Activated CD8-positive, alpha-beta memory T cell treated with anti-CD3 and anti-CD28 coated beads for 24 hours (primary cell): ENCODE data around the gene CEMIP.

Experiments
- DNase-seq: peaks from one replicate; pipeline ENCODE4 v3.0.0-alpha.2; 2020

CEMIP gene

DNA sequence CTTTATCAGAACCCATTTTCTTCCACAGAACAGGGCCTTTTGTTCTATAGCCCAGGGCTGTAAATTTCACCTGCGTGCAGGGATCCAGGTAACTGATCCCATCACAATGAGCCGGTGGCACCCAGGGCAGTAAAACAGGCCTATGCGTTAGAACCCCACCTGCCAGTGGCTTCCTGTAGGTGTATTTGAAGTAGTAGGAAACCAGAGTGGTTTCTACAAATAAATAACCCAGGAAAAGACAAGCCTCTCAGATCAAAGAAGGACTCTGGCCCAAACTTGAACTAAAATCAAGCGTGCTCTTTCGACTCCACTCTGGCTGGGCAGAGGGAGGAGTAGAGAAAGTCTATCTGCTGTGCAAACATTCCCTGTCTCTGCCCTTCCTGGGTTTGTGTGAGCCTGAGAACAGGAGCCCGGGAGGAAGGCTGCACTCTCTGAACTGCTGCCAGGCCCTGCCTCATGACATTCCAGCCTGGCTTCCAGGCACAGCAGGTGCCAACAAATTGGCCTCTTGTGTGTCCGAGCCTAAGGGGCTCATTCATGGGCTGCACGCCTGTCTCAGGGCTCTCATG is 77.7 kb downstream of the CEMIP start:
- no peak for DNase-seq

DNA sequence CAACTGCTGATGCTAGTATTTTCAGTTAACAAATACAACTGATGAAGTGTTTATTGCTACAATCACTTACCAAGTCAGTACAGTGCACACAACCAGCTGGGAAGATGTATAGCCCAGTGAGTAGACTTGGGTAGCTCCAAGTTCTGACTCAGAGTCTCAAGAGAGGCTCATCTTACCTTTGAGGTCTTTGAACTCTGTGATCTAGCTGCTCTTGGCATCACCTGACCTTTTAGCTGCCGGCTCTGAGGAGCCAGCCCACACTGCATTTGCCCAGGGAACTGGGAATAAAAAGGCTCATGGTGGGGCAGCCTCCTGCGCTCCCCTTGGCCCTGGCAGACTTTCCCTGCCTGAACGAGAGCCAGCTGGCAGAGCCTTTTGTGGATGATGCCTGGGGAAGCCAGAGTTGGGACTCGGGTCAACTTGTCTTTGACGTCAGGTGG is 82.6 kb downstream of the CEMIP start:
- no peak for DNase-seq

DNA sequence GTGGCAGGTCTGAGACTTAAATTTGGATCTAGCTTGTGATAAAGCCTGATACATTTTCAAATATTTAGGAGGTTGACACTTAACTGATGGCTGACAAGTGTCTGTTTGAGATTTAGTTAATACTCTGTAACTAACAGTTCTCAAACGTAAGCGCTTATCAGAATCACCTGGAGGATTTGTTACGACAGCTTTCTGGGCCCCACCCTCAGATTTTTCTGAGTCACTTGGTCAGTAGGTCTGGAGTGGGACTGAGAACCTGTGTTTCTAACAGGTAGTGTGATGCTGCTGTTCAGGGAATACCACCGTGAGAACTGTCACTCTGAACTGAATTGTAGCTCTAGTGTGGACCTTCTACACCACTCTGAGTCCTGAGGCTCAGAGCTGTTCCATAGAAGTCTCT is 85.5 kb downstream of the CEMIP start:
- DNase-seq = no peak

DNA sequence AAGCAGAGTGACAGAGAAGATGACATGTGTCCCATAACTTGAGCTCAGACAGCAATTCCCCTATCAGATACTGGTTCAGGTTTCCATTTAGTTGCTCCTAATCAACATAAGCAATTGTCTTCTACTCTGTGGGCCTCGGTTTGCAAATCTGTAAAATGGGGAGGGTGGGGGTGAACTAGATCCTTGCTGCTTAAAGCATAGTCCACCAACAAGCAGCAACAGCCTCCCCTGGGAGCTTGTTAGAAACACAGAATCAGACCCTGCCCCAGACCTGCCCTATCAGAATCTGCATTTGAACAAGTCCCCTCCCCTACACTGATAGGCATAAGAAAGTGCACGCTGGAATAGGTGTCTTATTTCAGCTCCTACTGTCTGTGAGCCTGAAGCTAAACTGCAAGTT is 87.8 kb downstream of the CEMIP start:
- DNase-seq = no peak

DNA sequence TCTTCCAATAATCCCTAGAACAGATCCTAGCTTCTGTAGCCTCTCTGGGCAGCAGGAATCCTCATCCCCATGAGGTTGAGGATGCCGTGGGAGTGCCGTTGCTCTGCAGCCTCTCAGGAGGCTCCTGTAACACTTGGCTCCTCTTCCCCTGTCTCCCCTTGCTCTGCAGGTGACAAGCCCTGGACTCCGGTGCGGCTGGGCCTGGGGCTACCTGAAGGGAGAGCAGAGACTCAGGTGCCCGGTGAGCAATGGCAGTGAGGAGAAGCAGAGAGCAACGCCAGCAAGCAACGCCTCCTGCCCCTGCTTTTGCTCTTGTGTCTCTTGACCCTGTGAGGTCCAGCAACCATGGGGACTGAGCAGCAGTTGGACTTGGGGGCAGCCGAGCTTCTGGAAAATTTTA is 91.2 kb downstream of the CEMIP start:
- DNase-seq = no peak

DNA sequence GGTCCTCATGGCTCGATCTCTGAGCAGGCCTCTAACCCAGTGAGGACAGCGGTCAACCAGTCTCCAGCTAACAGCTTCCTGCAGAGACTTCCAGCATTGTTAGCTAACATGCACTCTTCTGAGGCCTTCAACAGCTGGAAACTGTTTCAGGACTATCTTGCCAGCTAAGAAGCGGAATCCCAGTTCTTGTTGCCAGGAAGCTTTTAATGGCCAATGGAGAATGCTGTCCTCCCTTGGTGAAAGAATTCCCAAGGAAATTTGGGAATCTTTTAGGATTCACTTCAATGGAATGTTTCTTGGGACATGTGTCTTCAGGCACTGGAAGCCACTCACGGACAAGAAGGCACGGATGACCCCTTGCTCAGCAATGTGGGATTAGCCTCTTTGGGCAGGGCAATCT is 91.7 kb downstream of the CEMIP start:
- no peak for DNase-seq

DNA sequence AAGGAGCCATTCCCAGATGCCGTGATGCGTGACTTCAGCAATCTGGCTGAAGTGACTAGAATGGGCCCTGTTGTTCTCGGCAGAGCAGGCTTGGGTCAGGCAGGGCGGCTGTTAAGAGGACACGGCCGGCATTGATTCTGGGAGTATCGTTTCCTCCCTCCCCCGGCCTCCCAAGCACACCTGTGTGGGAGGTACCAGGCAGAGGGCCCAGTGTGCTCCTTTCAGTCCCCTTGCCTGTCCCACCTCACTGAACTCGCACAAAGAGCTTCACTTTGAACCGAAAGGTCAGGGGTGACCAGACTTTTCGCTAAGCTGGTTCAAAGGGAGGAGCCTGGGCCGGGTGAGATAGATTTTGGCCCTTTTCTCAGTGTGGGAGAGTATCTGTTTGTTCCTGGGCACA is 92.7 kb downstream of the CEMIP start:
- DNase-seq = no peak

DNA sequence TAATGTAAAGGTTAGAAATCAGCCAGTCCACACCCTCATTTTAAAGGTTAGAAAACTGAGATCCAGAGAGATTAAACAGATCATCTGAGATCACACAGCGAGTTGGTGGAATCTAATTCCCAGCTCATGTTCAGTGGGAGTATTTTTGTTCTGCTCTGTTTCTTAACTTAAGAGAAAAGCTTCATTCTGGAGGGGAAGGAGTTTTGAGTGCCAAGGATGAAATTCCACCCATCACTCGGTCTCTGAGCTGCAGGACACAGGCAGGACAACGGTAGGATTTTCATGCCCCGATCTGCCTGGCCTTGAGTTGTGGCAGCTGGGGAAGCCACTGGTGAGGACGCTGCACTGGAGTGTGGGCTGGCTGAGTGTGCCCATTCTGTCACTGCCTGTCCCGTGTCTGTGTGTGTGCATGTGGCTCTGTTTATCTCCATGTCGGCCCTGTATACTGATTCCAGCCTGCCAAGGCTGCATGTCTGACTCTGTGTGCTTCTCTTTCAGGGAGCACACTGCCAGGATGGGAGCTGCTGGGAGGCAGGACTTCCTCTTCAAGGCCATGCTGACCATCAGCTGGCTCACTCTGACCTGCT is 94.3 kb downstream of the CEMIP start:
- DNase-seq = no peak

DNA sequence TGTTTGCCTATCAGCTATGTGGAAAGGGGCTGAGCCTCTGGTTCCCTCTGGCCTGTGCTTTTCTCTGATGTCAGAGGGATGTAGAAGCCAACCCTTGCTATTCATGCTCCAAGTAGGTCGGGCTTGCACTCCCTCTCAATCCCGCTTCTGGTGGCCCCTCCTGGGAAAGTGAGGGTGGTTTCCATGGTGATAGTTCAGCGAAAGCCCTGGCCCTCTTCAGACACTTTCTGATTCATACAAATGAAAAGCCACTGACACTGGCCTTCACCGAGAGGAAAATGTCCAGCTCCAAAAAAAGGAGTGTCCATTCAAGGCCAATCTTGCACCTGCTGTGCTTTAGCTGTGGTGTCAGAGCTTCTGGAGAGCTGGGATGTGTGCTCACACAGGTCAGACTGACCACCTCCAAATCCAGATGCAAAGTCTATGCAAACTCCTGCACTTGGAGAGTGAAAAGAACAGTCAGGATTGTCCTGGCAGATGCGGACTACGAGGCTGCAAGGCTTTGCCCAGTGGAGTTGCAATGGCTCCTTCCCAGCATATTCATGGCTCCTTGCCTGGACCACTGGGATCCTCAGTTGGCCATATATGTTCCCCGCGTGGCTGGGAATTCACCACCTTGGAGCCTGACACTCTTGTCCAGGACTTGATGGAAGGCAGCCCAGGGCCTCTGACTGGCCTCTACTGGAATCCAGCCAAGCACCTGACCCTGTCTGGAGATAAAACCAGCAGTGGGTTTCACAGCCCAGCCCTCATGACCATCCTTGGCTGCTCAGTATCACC is 96.6 kb downstream of the CEMIP start:
- DNase-seq = no peak

DNA sequence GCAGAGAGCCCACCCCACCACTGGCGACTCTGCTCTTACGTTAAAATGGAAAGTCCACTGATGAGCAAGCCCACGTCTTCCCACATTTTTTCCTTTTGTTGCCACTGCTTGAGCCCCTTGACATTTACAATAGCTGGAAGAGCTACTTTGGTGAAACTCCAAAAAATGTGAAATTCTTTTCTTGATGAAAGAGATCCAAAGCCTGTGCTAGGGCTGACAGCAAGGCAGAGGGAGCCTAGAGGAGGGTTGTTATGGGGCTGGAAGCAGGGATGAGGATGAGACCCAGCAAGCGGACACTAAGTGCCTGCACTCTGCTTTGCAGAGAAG is 97.1 kb downstream of the CEMIP start:
- DNase-seq = no peak

DNA sequence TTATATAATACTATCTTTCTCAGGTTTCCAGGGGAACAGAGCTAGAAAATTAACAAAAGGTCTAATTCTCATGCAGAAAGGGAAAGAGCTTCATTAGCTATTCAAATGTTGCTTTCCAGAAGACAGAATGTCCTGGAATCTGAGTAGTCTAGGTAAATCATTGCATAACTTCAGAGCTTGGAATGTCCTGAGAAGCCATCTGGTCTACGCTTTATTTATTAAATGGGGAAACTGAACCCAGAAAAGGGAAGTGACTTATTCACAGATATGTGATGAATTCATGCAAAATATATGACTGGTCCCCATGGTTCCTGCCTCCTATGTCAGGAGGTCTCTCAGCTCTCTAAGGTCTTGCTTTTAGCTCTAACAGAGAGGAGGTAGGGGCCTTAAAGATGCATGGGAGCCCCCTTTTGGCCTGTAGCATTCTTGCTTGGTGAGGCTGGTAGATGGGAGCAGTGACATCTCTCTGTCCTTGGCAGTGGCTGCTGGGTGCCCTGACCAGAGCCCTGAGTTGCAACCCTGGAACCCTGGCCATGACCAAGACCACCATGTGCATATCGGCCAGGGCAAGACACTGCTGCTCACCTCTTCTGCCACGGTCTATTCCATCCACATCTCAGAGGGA is 99.2 kb downstream of the CEMIP start:
- no peak for DNase-seq

DNA sequence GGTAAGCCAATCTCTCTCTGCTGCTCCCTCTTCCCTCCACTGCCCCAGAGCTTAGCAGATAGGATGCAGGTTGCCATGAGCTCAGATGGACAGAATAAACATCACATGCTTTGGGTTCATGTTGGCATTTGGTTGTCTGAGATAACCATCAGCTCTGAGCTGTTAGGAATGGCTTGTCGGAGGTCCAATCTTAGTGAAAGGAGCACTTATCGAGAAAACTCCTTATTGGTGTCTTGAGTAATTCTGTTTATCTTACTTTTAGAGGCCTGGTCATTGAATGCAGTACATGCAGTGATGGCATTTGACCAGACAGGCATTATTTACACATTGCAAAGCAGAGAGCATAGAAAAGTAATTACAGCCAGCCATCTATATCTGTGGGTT is 99.7 kb downstream of the CEMIP start:
- DNase-seq = no peak

DNA sequence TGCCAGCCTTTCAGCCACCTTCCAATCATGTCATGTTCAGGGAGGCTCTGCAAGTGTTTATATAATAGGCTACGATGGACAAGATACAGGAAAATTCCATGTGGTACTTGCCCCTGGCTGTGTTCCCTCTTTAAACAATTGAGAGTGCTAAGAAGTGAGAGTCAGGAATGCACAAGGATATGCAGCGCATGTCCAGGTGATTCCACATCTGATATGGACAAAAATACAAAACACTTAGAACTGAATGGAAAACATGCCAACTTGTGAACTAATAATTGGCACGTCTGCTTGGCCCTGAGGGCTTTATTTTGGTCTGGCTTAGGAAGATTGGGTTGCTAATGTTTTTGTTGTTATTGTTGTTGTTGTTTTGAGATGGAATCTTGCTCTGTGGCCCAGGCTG is 100.9 kb downstream of the CEMIP start:
- DNase-seq = no peak

DNA sequence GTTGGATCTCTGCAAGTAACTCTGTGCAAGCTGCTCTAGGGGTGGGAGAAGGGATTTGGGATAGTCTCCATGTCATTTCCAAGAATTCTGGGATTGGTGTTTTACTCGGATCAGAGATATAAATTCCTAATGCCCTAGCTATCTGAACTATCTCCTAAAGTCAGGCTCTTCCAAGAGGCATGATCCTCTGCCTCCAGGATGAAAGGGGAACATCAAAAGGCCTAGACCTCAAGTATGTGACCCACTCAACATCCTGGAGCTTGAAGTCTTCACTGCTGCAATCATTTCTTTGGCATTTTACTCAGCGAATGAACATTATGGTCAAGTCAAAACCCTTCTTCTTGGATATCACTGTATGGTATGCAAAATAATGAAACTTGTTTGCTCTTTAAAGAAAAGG is 104.5 kb downstream of the CEMIP start:
- no peak for DNase-seq

DNA sequence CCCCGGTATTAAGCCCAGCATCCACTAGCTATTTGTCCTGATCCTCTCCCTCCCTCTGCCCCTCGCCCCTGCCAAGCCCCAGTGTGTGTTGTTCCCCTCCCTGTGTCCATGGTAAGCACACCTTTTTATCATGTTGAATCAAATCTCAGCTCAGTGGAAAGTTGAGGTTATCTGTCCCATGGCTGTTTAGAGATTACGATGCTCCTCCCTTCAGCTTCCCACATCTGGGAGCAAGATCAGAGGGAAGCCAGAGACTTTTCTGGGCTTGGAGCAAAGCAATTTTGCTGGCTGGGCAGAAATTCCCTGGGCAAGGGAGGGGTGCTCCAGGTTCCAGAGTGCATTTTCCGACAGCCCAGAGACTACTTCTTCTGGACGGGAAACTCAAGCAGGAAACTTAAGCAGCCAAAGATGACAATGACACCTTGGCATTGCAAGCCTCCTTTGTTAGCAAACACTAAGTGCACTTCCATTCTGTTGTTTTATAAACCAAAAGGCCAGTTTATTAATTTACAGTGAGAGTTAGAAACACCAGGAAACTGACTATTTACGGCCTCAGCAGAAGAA is 105.9 kb downstream of the CEMIP start:
- DNase-seq = no peak

DNA sequence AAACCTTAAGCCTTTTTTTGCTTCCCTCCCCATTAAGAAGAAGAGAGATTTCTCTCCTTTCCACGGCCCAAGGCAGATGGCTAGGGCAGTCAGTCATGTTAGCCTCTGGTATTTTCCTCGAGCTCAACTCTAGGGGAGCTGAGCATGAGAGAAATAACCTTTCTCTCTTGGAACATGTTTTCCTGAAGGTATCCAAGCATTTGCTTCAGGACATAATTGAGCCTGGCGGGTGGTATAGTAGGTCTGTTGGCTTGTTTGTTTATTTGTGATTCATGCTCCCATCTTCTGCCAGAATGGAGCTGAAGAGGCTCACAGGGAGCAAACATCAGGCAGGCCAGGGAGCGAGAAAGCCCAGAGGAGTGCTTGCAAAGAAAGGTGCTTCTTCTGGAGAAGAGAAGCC is 108.0 kb downstream of the CEMIP start:
- no peak for DNase-seq

DNA sequence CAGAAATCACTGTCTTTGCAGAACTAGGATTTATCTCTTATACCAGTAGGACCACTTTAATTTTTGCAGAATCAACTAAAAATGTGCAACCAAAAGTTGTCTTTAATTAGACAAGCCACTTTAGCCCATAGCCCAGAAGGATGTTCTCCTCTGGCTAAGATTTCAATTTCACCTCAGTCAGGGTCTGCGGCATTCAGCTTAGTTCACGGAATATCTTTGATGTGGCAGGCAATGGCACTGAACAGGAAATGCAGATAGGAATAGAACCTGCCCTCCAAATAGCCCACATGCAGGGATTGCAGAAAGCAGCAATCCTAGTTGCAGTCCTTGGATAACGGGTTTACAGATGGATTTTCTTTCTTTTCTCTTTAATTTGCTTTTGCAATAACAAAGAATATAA is 109.7 kb downstream of the CEMIP start:
- no peak for DNase-seq

DNA sequence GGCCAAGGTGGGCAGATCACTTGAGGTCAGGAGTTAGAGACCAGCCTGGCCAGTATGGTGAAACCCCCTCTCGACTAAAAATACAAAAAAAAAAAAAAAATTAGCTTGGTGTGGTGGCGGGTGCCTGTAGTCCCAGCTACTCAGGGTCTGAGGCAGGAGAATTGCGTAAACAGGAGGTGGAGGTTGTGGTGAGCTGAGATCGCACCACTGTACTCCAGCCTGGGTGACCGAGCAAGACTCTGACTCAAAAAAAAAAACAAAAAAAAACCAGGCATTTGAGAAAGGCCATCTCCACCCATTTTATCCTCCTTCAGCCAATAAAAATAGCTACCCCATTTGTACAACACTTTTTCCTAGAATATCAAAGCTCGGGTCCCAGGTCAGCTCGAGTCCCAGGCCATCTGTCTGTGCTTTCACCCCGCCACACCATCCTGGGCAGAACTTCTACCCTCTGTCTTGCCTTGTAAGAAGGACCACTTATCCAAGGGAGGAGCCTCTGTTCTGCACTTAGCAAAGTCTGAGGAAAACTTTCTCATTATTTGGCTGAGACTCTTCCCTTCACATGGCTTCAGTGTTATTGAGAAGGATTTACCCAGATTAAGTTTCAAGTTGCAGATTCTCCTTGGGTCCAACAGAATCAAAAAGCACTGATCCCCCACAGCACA is 111.3 kb downstream of the CEMIP start:
- no peak for DNase-seq

DNA sequence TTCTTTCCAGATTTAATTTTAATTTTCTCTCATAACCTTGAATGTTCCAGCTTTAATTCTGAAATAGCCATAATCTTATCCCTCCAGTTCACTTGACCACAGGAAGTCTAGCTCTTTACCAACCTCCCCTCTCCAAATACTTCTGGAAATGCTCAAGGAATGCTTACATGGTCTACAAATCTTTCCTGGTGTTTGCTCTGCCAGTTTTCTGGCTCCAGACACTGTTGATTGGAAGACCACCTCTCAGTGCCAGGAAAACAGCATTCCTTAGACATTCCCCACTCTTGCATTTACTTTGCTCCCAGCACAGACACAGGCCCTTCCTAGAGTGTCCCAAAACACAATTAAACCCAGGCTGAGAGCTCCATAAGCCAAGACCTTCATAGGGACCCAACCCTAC is 111.8 kb downstream of the CEMIP start:
- no peak for DNase-seq

DNA sequence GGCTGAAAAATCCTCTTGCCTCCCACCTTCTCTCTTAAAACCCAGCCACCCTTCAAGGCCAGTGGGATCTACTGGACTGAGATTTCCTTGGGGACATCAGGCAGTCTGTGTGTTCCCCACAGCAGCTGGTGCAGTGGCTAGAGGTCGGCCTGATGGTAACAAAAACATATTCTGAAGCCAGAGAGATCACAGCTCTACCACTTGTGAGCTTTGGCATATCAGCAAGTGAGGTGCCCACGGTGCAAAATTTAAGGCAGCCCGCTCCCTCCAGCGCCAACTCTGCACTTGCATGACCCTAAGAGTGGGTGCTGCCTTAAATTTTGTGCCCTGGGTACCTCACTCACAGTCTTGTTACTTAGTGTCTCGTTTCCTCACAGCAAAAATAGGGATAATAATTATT is 113.2 kb downstream of the CEMIP start:
- no peak for DNase-seq

DNA sequence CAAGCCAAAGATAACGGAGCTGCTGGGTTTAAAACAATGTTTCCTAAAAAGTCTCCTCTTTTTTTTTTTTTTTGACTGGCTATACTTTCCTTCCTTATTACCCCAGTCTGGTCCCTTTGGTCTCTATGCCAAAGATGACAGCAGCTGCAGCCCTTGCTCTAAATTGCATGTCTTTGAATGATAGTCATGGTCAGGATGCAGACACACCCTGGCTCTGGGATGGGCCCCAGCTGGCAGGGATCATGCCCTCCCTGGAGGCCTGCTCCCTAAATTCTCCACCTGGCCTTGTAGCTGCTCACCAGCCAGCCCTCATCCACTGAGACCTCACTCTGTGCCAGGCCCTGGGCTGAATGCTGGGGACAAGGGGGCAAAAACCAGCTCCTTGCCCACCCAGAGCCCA is 114.6 kb downstream of the CEMIP start:
- DNase-seq = no peak

DNA sequence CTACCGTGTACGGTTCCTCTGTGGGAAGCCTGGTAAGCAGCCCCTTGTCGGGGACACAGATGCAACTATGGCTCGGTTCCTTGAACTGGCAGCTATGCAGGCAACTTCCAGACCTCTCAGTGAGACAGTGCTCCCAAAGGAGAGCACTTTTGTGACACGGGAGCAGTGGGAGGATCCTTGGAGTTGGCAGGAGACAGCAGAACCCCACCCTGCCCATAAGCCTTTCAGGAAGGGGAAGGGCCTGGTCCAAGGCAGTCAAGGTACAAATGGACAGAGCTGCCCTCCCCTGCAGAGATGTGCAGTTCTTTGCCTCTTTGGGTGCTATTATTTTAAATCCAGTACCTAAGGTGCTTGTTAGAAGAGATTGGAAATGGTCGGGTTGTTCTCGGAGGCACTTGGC is 115.9 kb downstream of the CEMIP start:
- no peak for DNase-seq

DNA sequence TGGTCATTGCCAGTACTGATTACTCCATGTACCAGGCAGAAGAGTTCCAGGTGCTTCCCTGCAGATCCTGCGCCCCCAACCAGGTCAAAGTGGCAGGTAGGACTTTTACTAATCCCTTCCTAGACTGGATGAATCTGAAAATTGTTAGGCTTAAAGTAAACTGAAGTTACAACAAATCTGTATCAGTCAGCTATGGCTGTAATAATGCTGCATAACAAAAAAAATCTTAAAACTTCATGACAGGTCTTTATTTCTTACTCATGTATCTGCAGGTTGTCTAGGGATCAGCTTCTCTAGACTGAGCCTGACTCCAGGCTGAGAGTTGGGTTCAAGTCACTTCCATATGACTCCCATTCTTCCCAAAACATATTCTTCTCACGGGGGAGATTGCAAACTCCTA is 116.8 kb downstream of the CEMIP start:
- no peak for DNase-seq

DNA sequence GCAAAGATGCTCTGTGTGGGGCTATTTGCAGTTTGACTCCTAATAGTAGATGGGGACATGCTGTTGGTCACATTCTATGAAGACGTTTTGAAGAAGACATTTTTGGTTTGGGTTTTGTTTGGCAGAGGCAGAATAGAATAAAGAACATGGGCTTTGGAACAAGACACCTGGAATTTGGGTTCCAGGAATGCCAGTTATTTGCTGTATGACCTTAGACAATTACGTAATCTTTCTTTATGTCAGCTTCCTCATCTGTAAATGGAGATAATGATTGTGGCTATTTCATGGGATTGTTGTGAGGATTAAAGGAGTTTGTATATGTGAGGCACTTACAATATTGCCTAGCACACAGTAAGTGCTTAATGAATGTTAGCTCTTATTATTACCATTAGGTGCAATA is 118.9 kb downstream of the CEMIP start:
- no peak for DNase-seq
